Activated gamma-delta T cell treated with anti-CD3 and anti-CD28 coated beads, Interleukin-2, amount 50 U/mL, for 16 hours (primary cell): ENCODE results near the gene CACNA1G.

ENCODE experiments used
- DNase-seq: peaks from one replicate; pipeline ENCODE4 v3.0.0-alpha.2; 2020; ENCODE audit warnings: low read depth

The CACNA1G gene

GRCh38 chr17:50548831-50549230, 11.7 kb upstream of the CACNA1G start:
- DNase-seq, result no peak

- no peak for DNase-seq
Observed at GRCh38 chr17:50549256-50549941, 11.1 kb upstream of the CACNA1G start.

- DNase-seq, result no peak
Observed at GRCh38 chr17:50549969-50550368, 10.5 kb upstream of the CACNA1G start.

- DNase-seq, result no peak
Observed at GRCh38 chr17:50550661-50551432, 9.7 kb upstream of the CACNA1G start.

GRCh38 chr17:50551433-50551815, 9.1 kb upstream of the CACNA1G start:
- DNase-seq, result no peak

GRCh38 chr17:50551884-50552283, 8.6 kb upstream of the CACNA1G start:
- no peak for DNase-seq

- no peak for DNase-seq
Observed at GRCh38 chr17:50554201-50554600, 6.3 kb upstream of the CACNA1G start.

GRCh38 chr17:50556803-50557202, 3.7 kb upstream of the CACNA1G start:
- DNase-seq, result no peak

GRCh38 chr17:50557630-50558029, 2.9 kb upstream of the CACNA1G start:
- no peak for DNase-seq

GRCh38 chr17:50558091-50558490, 2.4 kb upstream of the CACNA1G start:
- DNase-seq, result no peak

- no peak for DNase-seq
Observed at GRCh38 chr17:50558581-50558940, 2.0 kb upstream of the CACNA1G start.

GRCh38 chr17:50558941-50559614, 1.4 kb upstream of the CACNA1G start:
- no peak for DNase-seq

- DNase-seq, result no peak
Observed at GRCh38 chr17:50559674-50560184, 786 bp upstream of the CACNA1G start.

GRCh38 chr17:50560931-50561745, 623 bp downstream of the CACNA1G start:
- DNase-seq, result no peak

GRCh38 chr17:50561746-50562141, 1.2 kb downstream of the CACNA1G start:
- DNase-seq, result no peak

GRCh38 chr17:50562242-50563091, 2.0 kb downstream of the CACNA1G start:
- no peak for DNase-seq

- DNase-seq, result no peak
Observed at GRCh38 chr17:50563092-50563511, 2.6 kb downstream of the CACNA1G start.

- no peak for DNase-seq
Observed at GRCh38 chr17:50564916-50565315, 4.4 kb downstream of the CACNA1G start.

- no peak for DNase-seq
Observed at GRCh38 chr17:50565402-50566350, 5.2 kb downstream of the CACNA1G start.

GRCh38 chr17:50566886-50567285, 6.4 kb downstream of the CACNA1G start:
- DNase-seq, result no peak
